ENCODE data around the gene OR51V1.

- TF ChIP-seq CTCF (IDR thresholded peaks at IDR 0.05; ENCODE audit: low read depth, low read length, poor library complexity, severe bottlenecking) (no peak), EZH2phosphoT487 (IDR thresholded peaks at IDR 0.05; ENCODE audit: borderline replicate concordance, low read length) (no peak)
Observed at GRCh38 chr11:5178046-5178837, 22.2 kb downstream of the OR51V1 start.

All from DOHH2 (cell line).